Hepatocyte (in vitro differentiated cells): ENCODE measurements around the gene PKD1L1. TPM values are rescaled to one million over a fixed set of nuclear protein-coding genes. Genes with fewer than 3 reads are reported as not detected.
A peak's percentile ranks its signal among the peaks of the same experiment; 100 is the strongest.

Source experiments
- DNase-seq: peaks from one replicate; pipeline ENCODE4 v3.0.0-alpha.2; 2016; ENCODE audit warnings: low spot score
- H2AFZ ChIP-seq: fragments of 200-600 bp; sonication (generic); 2 replicates; pipeline ENCODE4 v1.6.0; 2016; ENCODE audit warnings: antibody characterized with exemption, mild to moderate bottlenecking
- H3K27ac ChIP-seq: fragments of 200-600 bp; sonication (generic); 2 replicates; pipeline ENCODE4 v1.5.1; 2016; ENCODE audit warnings: mild to moderate bottlenecking
- H3K27me3 ChIP-seq: fragments of 200-600 bp; sonication (generic); 2 replicates; pipeline ENCODE4 v1.6.1; 2016
- H3K36me3 ChIP-seq: fragments of 200-600 bp; sonication (generic); replicated peaks from 2 replicates; pipeline ENCODE4 v1.5.1; 2016; ENCODE audit warnings: low read depth; ENCODE audit not compliant: insufficient read depth
- H3K4me1 ChIP-seq: fragments of 200-600 bp; sonication (generic); 2 replicates; pipeline ENCODE4 v1.5.1; 2016; ENCODE audit warnings: mild to moderate bottlenecking, moderate library complexity; ENCODE audit not compliant: insufficient read depth
- H3K4me2 ChIP-seq: fragments of 200-600 bp; sonication (generic); 2 replicates; pipeline ENCODE4 v1.6.0; 2016
- H3K4me3 ChIP-seq: fragments of 200-600 bp; sonication (generic); 2 replicates; pipeline ENCODE4 v1.5.1; 2016; ENCODE audit warnings: mild to moderate bottlenecking
- H3K79me2 ChIP-seq: fragments of 200-600 bp; sonication (generic); 2 replicates; pipeline ENCODE4 v1.6.0; 2017; ENCODE audit warnings: mild to moderate bottlenecking
- H3K9me2 ChIP-seq: fragments of 200-600 bp; sonication (generic); replicated peaks from 2 replicates; pipeline ENCODE4 v1.6.0; 2017; ENCODE audit warnings: mild to moderate bottlenecking; ENCODE audit not compliant: insufficient read depth
- H3K9me3 ChIP-seq: fragments of 200-600 bp; sonication (generic); 2 replicates; pipeline ENCODE4 v1.5.1; 2016; ENCODE audit warnings: low read depth, mild to moderate bottlenecking
- H4K20me1 ChIP-seq: fragments of 200-600 bp; sonication (generic); 2 replicates; pipeline ENCODE4 v1.6.0; 2016; ENCODE audit warnings: mild to moderate bottlenecking; ENCODE audit not compliant: insufficient read depth, poor library complexity, severe bottlenecking
- EZH2 ChIP-seq: fragments of 200-600 bp; sonication (generic); IDR thresholded peaks from 2 replicates; pipeline ENCODE4 v1.6.1; 2016; ENCODE audit warnings: antibody characterized with exemption, mild to moderate bottlenecking, borderline replicate concordance
- EZH2phosphoT487 ChIP-seq: fragments of 200-600 bp; sonication (generic); IDR thresholded peaks from one replicate; pipeline ENCODE4 v1.6.1; 2018; ENCODE audit warnings: antibody characterized with exemption, mild to moderate bottlenecking, low read depth, moderate library complexity; ENCODE audit not compliant: unreplicated experiment, severe bottlenecking
- WGBS: methylation state at CpG from one replicate; pipeline ENCODE4 v1.1.6; 2016; ENCODE audit warnings: low lambda C conversion rate; ENCODE audit errors: missing lambda C conversion rate; 5-methylcytosine and 5-hydroxymethylcytosine counted together
- polyA plus RNA-seq: library from polyadenylated mRNA; unstranded; fragments of >200 nt; fragmentation: Nextera tagmentation; extraction: Ambion mirVana; gene quantifications from 2 replicates; pipeline ENCODE4 v1.2.1, GENCODE V29; 2016
- total RNA-seq: library from RNA; depleted of rRNA; stranded (reverse); fragments of >200 nt; gene quantifications from 2 replicates; pipeline ENCODE4 v1.2.3, GENCODE V29; 2014
- TF ChIP-seq, protein P1 (sequence below): fragments of 200-600 bp; sonication (generic); IDR thresholded peaks from 2 replicates; pipeline ENCODE4 v1.5.1; 2016; ENCODE audit warnings: antibody characterized with exemption, mild to moderate bottlenecking; ENCODE audit not compliant: poor library complexity

Gene PKD1L1
- total and polyA plus RNA-seq, 2 experiments from 2014 or later = 0.07 TPM

DNA sequence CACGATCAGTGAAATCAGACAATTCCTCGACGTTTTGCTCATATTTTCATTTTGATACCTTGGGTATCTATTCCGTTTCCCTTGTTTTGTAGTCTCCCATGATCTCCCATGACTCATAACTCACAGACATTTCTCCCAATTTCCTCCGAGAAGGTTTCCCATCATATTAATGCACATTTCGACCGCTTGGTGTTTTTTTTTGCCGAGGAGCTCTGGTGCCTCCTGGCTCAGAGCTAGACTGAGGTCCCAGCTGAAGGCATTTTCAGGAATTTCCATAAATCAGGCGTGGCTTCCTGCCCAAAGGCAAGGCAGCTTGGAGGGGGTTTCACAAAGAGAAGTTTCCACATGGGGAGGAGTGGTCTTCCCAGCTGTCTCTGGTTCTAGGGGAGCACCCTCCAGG is 218.1 kb downstream of the PKD1L1 start:
- no peak overlapping the region for H2AFZ ChIP-seq
- no peaks in the 10 kb centered on the region for H4K20me1 ChIP-seq
- H3K4me1 ChIP-seq = peaks cover 12% of the 10 kb centered on the region
- H3K4me2 ChIP-seq = no peak overlapping the region
- no peaks in the 10 kb centered on the region for H3K9me2 ChIP-seq
- H3K9me3 ChIP-seq = no peaks in the 10 kb centered on the region
- no peak for DNase-seq
- WGBS = 73% methylated on average over 9 of the region's 9 CpGs
- H3K27ac ChIP-seq = no peak overlapping the region
- TF ChIP-seq, protein P1, sequence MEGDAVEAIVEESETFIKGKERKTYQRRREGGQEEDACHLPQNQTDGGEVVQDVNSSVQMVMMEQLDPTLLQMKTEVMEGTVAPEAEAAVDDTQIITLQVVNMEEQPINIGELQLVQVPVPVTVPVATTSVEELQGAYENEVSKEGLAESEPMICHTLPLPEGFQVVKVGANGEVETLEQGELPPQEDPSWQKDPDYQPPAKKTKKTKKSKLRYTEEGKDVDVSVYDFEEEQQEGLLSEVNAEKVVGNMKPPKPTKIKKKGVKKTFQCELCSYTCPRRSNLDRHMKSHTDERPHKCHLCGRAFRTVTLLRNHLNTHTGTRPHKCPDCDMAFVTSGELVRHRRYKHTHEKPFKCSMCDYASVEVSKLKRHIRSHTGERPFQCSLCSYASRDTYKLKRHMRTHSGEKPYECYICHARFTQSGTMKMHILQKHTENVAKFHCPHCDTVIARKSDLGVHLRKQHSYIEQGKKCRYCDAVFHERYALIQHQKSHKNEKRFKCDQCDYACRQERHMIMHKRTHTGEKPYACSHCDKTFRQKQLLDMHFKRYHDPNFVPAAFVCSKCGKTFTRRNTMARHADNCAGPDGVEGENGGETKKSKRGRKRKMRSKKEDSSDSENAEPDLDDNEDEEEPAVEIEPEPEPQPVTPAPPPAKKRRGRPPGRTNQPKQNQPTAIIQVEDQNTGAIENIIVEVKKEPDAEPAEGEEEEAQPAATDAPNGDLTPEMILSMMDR = no peak
- TF ChIP-seq EZH2phosphoT487 (no peak), EZH2 (no peak)
- no peak overlapping the region for H3K4me3 ChIP-seq
- H3K36me3 ChIP-seq = no peaks in the 10 kb centered on the region
- no peaks in the 10 kb centered on the region for H3K27me3 ChIP-seq
- no peaks in the 10 kb centered on the region for H3K79me2 ChIP-seq

DNA sequence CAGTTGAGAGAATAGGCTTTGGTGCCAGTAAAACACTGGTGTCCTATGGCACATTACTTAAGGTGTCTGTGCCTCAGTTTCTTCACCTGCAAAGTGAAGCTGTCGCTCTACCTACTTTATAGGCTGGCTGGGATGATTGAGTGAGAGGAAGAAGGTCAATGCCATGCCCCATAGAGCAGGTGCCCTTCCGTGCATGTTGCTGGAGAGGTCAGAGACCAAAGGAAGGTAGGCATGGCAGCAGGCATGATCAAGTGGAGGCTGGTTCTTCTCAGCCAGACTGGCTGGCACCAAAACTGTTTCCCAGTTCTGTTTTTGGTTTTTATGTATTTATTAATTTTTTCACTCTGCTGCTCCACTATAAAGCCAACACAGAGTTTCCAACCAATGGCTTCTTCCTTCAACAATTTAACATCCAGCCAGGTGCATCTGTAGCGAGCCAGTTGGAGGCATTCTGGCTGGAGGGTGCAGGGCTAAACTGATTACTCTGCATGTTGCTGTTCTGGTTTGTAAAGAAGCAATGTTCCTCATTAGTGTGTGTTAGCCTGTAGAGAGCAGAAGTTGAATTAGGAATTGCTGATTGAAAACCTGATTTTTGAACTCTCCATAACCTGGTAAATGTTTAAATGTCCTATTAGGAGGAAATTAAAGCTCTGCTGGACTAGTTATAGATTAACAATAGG is 222.1 kb downstream of the PKD1L1 start:
- Histone ChIP-seq H3K27me3 (no peaks in the 10 kb centered on the region), H3K4me2 (no peak overlapping the region), H3K9me3 (no peaks in the 10 kb centered on the region), H4K20me1 (no peaks in the 10 kb centered on the region), H3K36me3 (no peaks in the 10 kb centered on the region), H3K79me2 (no peaks in the 10 kb centered on the region), H3K9me2 (no peaks in the 10 kb centered on the region), H3K27ac (no peak overlapping the region), H2AFZ (no peak overlapping the region), H3K4me3 (no peak overlapping the region), H3K4me1 (peaks cover 17% of the 10 kb centered on the region)
- TF ChIP-seq, protein P1 = no peak
- TF ChIP-seq EZH2 = no peak
- no peak for TF ChIP-seq EZH2phosphoT487
- WGBS = 96% methylated on average over 3 of the region's 3 CpGs
- DNase-seq = no peak

DNA sequence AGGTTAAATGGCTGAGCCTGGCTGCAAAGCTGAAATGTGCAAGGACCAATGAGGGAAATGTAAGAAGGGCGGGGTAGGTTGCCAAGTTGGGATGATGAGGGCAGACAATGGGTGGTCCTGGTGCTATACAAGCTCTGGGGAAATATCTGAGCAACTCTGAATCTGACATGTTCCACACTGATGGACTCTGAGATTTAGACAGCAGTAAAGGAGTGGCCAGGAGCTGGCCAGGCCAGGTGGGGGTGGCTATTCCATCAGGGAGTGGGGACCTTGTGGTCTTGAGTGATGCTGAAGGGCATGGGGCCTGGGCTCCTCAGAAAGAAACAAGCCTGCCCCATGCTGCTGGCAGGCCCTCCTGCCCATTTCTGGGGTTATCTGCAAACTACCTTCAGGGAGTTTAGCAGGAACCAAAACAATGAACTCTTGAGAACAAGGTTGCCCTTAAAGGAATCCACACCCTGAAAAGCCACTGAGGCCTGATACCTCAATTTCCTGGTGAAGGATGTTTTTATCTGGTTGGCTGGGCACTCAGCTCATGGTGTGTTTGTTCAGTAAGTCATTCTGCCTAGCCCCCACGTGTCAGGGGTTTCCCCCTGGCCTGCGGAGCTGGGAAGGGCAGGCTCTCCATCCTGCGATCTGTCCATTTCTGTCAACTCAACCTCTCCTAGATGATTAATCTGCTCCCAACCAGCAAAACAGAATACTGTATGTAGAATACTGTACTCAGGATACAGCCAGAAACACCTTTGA is 223.1 kb downstream of the PKD1L1 start:
- Histone ChIP-seq H3K27ac (peak overlapping the region; percentile 27), H3K9me3 (no peaks in the 10 kb centered on the region)
- TF ChIP-seq EZH2 (no peak), EZH2phosphoT487 (no peak)
- TF ChIP-seq, protein P1 = no peak

More for the DNA sequence above, 223.1 kb downstream of the PKD1L1 start:
- Histone ChIP-seq H3K27me3 (no peaks in the 10 kb centered on the region), H3K4me3 (no peak overlapping the region), H3K79me2 (no peaks in the 10 kb centered on the region), H3K4me1 (peaks cover 23% of the 10 kb centered on the region), H4K20me1 (no peaks in the 10 kb centered on the region), H3K36me3 (no peaks in the 10 kb centered on the region), H2AFZ (no peak overlapping the region), H3K4me2 (no peak overlapping the region), H3K9me2 (no peaks in the 10 kb centered on the region)
- no peak for DNase-seq
- 70% methylated on average over 4 of the region's 4 CpGs for WGBS

Other genes with a start within 250 kb of the PKD1L1 start
- gene HUS1, start 31.1 kb upstream of the PKD1L1 start, total RNA-seq = 27.7 and 29.3 TPM in 2 replicates
- gene HUS1, start 31.1 kb upstream of the PKD1L1 start, polyA plus RNA-seq = 11.5 and 16.1 TPM in 2 replicates
- gene SUN3, start 80.6 kb upstream of the PKD1L1 start, total RNA-seq = not detected in 2 replicates
- gene SUN3, start 80.6 kb upstream of the PKD1L1 start, polyA plus RNA-seq = not detected in 2 replicates
- 0.43 TPM in 1 of 2 replicates, not detected in the other for gene C7orf57, start 87.1 kb upstream of the PKD1L1 start, total RNA-seq
- gene C7orf57, start 87.1 kb upstream of the PKD1L1 start, polyA plus RNA-seq = not detected in 2 replicates
- 12.7 and 14.6 TPM in 2 replicates for gene UPP1, start 140.8 kb upstream of the PKD1L1 start, total RNA-seq
- 38.7 and 50.2 TPM in 2 replicates for gene UPP1, start 140.8 kb upstream of the PKD1L1 start, polyA plus RNA-seq
- 1.6 and 2.0 TPM in 2 replicates for gene ABCA13, start 223.0 kb upstream of the PKD1L1 start, total RNA-seq
- 0.57 and 0.58 TPM in 2 replicates for gene ABCA13, start 223.0 kb upstream of the PKD1L1 start, polyA plus RNA-seq